GM23338 (cell line): ENCODE measurements around the gene GBP7. TPM values are rescaled to one million over a fixed set of nuclear protein-coding genes. Genes with fewer than 3 reads are reported as not detected.

Experiments used
- ATAC-seq: fragments of 200-7000 bp; cut with Tn5 transposase; 3 replicates; pipeline ENCODE4 v1.9.1; 2020
- DNase-seq: peaks from one replicate; pipeline ENCODE4 v3.0.0-alpha.2; 2015; ENCODE audit warnings: low spot score
- H2AFZ ChIP-seq: fragments of 200-600 bp; sonication (generic); 2 replicates; pipeline ENCODE4 v1.8.0; 2016; ENCODE audit warnings: antibody characterized with exemption, mild to moderate bottlenecking, moderate library complexity
- H3F3A ChIP-seq: fragments of 200-600 bp; sonication (generic); replicated peaks from 2 replicates; pipeline ENCODE4 v1.8.0; 2017; ENCODE audit warnings: antibody characterized with exemption, mixed run types, low read depth
- H3K27ac ChIP-seq: fragments of 200-600 bp; sonication (generic); 2 replicates; pipeline ENCODE4 v1.6.1; 2016; ENCODE audit warnings: low read depth
- H3K27me3 ChIP-seq: fragments of 200-600 bp; sonication (generic); 2 replicates; pipeline ENCODE4 v1.8.0; 2016; ENCODE audit warnings: mild to moderate bottlenecking, mixed run types, moderate library complexity; ENCODE audit not compliant: insufficient read depth
- H3K36me3 ChIP-seq: fragments of 200-600 bp; sonication (generic); 2 replicates; pipeline ENCODE4 v1.8.0; 2016; ENCODE audit warnings: mild to moderate bottlenecking; ENCODE audit not compliant: insufficient read depth
- H3K4me1 ChIP-seq: fragments of 200-600 bp; sonication (generic); 2 replicates; pipeline ENCODE4 v1.8.0; 2016; ENCODE audit warnings: mild to moderate bottlenecking, moderate library complexity; ENCODE audit not compliant: insufficient read depth
- H3K4me2 ChIP-seq: fragments of 200-600 bp; sonication (generic); 2 replicates; pipeline ENCODE4 v1.7.1; 2017; ENCODE audit warnings: mixed run types
- H3K4me3 ChIP-seq: fragments of 200-600 bp; sonication (generic); 2 replicates; pipeline ENCODE4 v1.6.1; 2016; ENCODE audit warnings: mixed run types
- H3K79me2 ChIP-seq: fragments of 200-600 bp; sonication (generic); replicated peaks from 2 replicates; pipeline ENCODE4 v1.8.0; 2017; ENCODE audit warnings: mild to moderate bottlenecking; ENCODE audit not compliant: insufficient read depth
- H3K9me2 ChIP-seq: fragments of 200-600 bp; sonication (generic); 2 replicates; pipeline ENCODE4 v1.8.0; 2017; ENCODE audit not compliant: insufficient read depth
- H4K20me1 ChIP-seq: fragments of 200-600 bp; sonication (generic); replicated peaks from 2 replicates; pipeline ENCODE4 v1.8.0; 2017; ENCODE audit warnings: mild to moderate bottlenecking; ENCODE audit not compliant: insufficient read depth
- H3K27ac Mint-ChIP-seq: 2 replicates; pipeline ENCODE4 v1.8.0; 2020; ENCODE audit warnings: inconsistent platforms, mild to moderate bottlenecking, moderate library complexity, mixed read lengths
- H3K27me3 Mint-ChIP-seq: 3 replicates; pipeline ENCODE4 v1.8.0; 2022; ENCODE audit warnings: low read depth, mild to moderate bottlenecking, moderate library complexity, mixed read lengths, inconsistent platforms; ENCODE audit not compliant: insufficient read depth, poor library complexity
- H3K36me3 Mint-ChIP-seq: 3 replicates; pipeline ENCODE4 v1.8.0; 2021; ENCODE audit warnings: low read depth, mild to moderate bottlenecking, inconsistent platforms, moderate library complexity, mixed read lengths
- H3K4me1 Mint-ChIP-seq: 3 replicates; pipeline ENCODE4 v1.8.0; 2020; ENCODE audit warnings: mild to moderate bottlenecking, inconsistent platforms, mixed read lengths
- H3K4me3 Mint-ChIP-seq: 3 replicates; pipeline ENCODE4 v1.8.0; 2021; ENCODE audit warnings: moderate library complexity, mild to moderate bottlenecking, inconsistent platforms, mixed read lengths
- H3K9me3 Mint-ChIP-seq: 3 replicates; pipeline ENCODE4 v1.8.0; 2020; ENCODE audit warnings: moderate library complexity, mild to moderate bottlenecking, inconsistent platforms, mixed read lengths
- CREB1 ChIP-seq: fragments of 250-450 bp; sonication (Bioruptor Pico); IDR thresholded peaks from 2 replicates; pipeline ENCODE4 v1.5.0; 2020; ENCODE audit warnings: low read depth, mild to moderate bottlenecking, moderate library complexity
- CTCF ChIP-seq, 2 experiments: fragments of 200-600 bp in 1 of 2; sonication (generic) in 1 of 2; conservative IDR thresholded peaks; 2 replicates each; pipeline versions ENCODE4 v1.5.1 to v1.6.1; 2016 to 2017; ENCODE audit warnings: antibody characterized with exemption in 2 of 2, low read depth in 2 of 2, mild to moderate bottlenecking in 2 of 2, moderate library complexity in 1 of 2
- ETS1 ChIP-seq: IDR thresholded peaks from 2 replicates; pipeline ENCODE4 v1.6.1; 2016; ENCODE audit warnings: antibody characterized with exemption
- EZH2 ChIP-seq: fragments of 200-600 bp; sonication (generic); IDR thresholded peaks from one replicate; pipeline ENCODE4 v1.8.0; 2017; ENCODE audit warnings: antibody characterized with exemption, mild to moderate bottlenecking, low read depth; ENCODE audit not compliant: unreplicated experiment
- EZH2phosphoT487 ChIP-seq: fragments of 200-600 bp; sonication (generic); IDR thresholded peaks from one replicate; pipeline ENCODE4 v1.8.1; 2018; ENCODE audit warnings: antibody characterized with exemption; ENCODE audit not compliant: unreplicated experiment
- JUNB ChIP-seq: IDR thresholded peaks from one replicate; pipeline ENCODE4 v1.6.1; 2016; ENCODE audit warnings: antibody characterized with exemption; ENCODE audit not compliant: unreplicated experiment
- NANOG ChIP-seq: IDR thresholded peaks from 2 replicates; pipeline ENCODE4 v1.6.1; 2016; ENCODE audit warnings: antibody characterized with exemption, borderline replicate concordance
- POLR2AphosphoS5 ChIP-seq: IDR thresholded peaks from 2 replicates; pipeline ENCODE4 v1.6.1; 2016; ENCODE audit warnings: antibody characterized with exemption, low read depth
- REST ChIP-seq: IDR thresholded peaks from one replicate; pipeline ENCODE4 v1.6.1; 2018; ENCODE audit warnings: antibody characterized with exemption; ENCODE audit not compliant: unreplicated experiment
- STAT1 ChIP-seq: IDR thresholded peaks from one replicate; pipeline ENCODE4 v1.6.1; 2016; ENCODE audit warnings: antibody characterized with exemption; ENCODE audit not compliant: unreplicated experiment
- ZNF331 ChIP-seq: fragments of 250-450 bp; sonication (Bioruptor Pico); IDR thresholded peaks from 2 replicates; pipeline ENCODE4 v1.5.0; 2020; ENCODE audit warnings: low read depth, mild to moderate bottlenecking, moderate library complexity
- ZNF462 ChIP-seq: fragments of 250-450 bp; sonication (Bioruptor Pico); IDR thresholded peaks from 2 replicates; pipeline ENCODE4 v1.5.0; 2020; ENCODE audit warnings: mild to moderate bottlenecking, moderate library complexity
- polyA plus RNA-seq: library from polyadenylated mRNA; unstranded; fragments of >200 nt; fragmentation: Nextera tagmentation; extraction: Ambion mirVana; gene quantifications from 2 replicates; pipeline ENCODE4 v1.2.1, GENCODE V29; 2016
- total RNA-seq: library from RNA; depleted of rRNA; stranded (reverse); fragments of >200 nt; shearing (Covaris generic); gene quantifications from 2 replicates; pipeline ENCODE4 v1.2.3, GENCODE V29; 2014

GBP7 gene
- total and polyA plus RNA-seq, 2 experiments from 2014 or later, result not detected

- Mint-ChIP-seq H3K27me3 (no peaks in the 10 kb centered on the region), H3K36me3 (no peaks in the 10 kb centered on the region), H3K4me3 (no peak overlapping the region), H3K9me3 (no peaks in the 10 kb centered on the region), H3K4me1 (no peaks in the 10 kb centered on the region; the same call in 2 of the 3 replicates), H3K27ac (no peak overlapping the region)
- Histone ChIP-seq H3F3A (no peaks in the 10 kb centered on the region), H3K4me2 (no peak overlapping the region), H3K27ac (no peak overlapping the region), H3K4me1 (no peaks in the 10 kb centered on the region), H3K9me2 (0 out of 2 replicates have a peak, but pooled peaks cover 7% of the 10 kb centered on the region), H4K20me1 (no peaks in the 10 kb centered on the region), H3K27me3 (no peaks in the 10 kb centered on the region), H3K4me3 (no peak overlapping the region), H3K36me3 (no peaks in the 10 kb centered on the region), H3K79me2 (no peaks in the 10 kb centered on the region), H2AFZ (no peak overlapping the region)
- TF ChIP-seq POLR2AphosphoS5 (no peak), CTCF (conservative IDR thresholded peaks at IDR 0.05; ENCODE audit: low read depth in 2 of 2) (no peak), REST (no peak), ZNF462 (CRISPR knock-in tag) (no peak), EZH2phosphoT487 (no peak), NANOG (no peak), STAT1 (no peak), EZH2 (no peak), CREB1 (CRISPR knock-in tag) (no peak), ZNF331 (CRISPR knock-in tag) (no peak), ETS1 (no peak), JUNB (no peak)
- DNase-seq (no peak), ATAC-seq (no peak)
These were observed 45.1 kb downstream of the GBP7 start for GRCh38 chr1:89130716-89131115.
